Common myeloid progenitor, CD34-positive (primary cell): Measurements from ENCODE around the gene PFN3.
A peak's percentile ranks its signal among the peaks of the same experiment; 100 is the strongest.
"Not testable (repeated sequence)": the region's sequence is repeated elsewhere in the genome, so short reads cannot be mapped to it uniquely, and the experiment has no call there.

Source experiments
- CTCF ChIA-PET: fragments of 350-600 bp; sonication (Branson Sonifier 250); formaldehyde crosslinking; loops from one replicate; lab custom pipeline; 2021; ENCODE audit warnings: antibody characterized with exemption; lab: Charles Lee
- POLR2A ChIA-PET: fragments of 350-600 bp; sonication (Branson Sonifier 250); formaldehyde crosslinking; loops from one replicate; lab custom pipeline; 2021; ENCODE audit warnings: antibody characterized with exemption; lab: Charles Lee
- DNase-seq, 3 donors: peaks; one replicate each; pipeline versions ENCODE4 v3.0.0 to v3.0.0-alpha.2; 2013
- H3K27ac ChIP-seq, 2 experiments: 1 replicate in 1 of 2; 2 replicates in 1 of 2; pipeline ENCODE4 v1.7.0; 2013; ENCODE audit warnings: inconsistent platforms in 2 of 2, low read length in 2 of 2, mild to moderate bottlenecking in 2 of 2, low read depth in 1 of 2, moderate library complexity in 1 of 2; ENCODE audit not compliant: severe bottlenecking in 2 of 2, insufficient read depth in 1 of 2, poor library complexity in 1 of 2
- H3K27me3 ChIP-seq, 5 experiments: replicated peaks in 2 of 5; 1 replicate in 3 of 5; 2 replicates in 2 of 5; pipeline versions ENCODE4 v1.6.1 to v1.7.0; 2013; ENCODE audit warnings: low read length in 4 of 5, mild to moderate bottlenecking in 2 of 5, moderate library complexity in 2 of 5, inconsistent platforms in 1 of 5; ENCODE audit not compliant: insufficient read depth in 5 of 5, control insufficient read depth in 4 of 5
- H3K36me3 ChIP-seq, 4 experiments: 1 replicate in 2 of 4; 2 replicates in 2 of 4; pipeline versions ENCODE4 v1.6.1 to v1.7.0; 2013; ENCODE audit warnings: low read length in 3 of 4, control low read depth in 1 of 4, mild to moderate bottlenecking in 1 of 4; ENCODE audit not compliant: control insufficient read depth in 4 of 4, insufficient read depth in 4 of 4
- H3K4me1 ChIP-seq, 4 experiments: 1 replicate in 3 of 4; 2 replicates in 1 of 4; pipeline versions ENCODE4 v1.6.1 to v1.7.1; 2013; ENCODE audit warnings: low read length in 3 of 4, mild to moderate bottlenecking in 3 of 4, control low read depth in 1 of 4, inconsistent platforms in 1 of 4, moderate library complexity in 1 of 4; ENCODE audit not compliant: control insufficient read depth in 4 of 4, insufficient read depth in 4 of 4; ENCODE audit errors: control extremely low read depth in 1 of 4
- H3K4me3 ChIP-seq, 7 experiments: 1 replicate in 4 of 7; 2 replicates in 3 of 7; pipeline versions ENCODE4 v1.5.1 to v1.7.0; 2013; ENCODE audit warnings: mild to moderate bottlenecking in 7 of 7, low read length in 6 of 7, moderate library complexity in 6 of 7, inconsistent platforms in 2 of 7, low read depth in 2 of 7, control low read depth in 1 of 7; ENCODE audit not compliant: insufficient read depth in 4 of 7, control insufficient read depth in 1 of 7; ENCODE audit errors: extremely low read depth in 1 of 7
- H3K9me3 ChIP-seq, 5 experiments: 1 replicate in 4 of 5; 2 replicates in 1 of 5; pipeline versions ENCODE4 v1.6.1 to v1.7.1; 2013; ENCODE audit warnings: low read length in 4 of 5, mild to moderate bottlenecking in 2 of 5, inconsistent platforms in 1 of 5, low read depth in 1 of 5, moderate library complexity in 1 of 5; ENCODE audit not compliant: control insufficient read depth in 4 of 5, insufficient read depth in 2 of 5; ENCODE audit errors: control extremely low read depth in 1 of 5
- WGBS: methylation state at CpG from one replicate; pipeline ENCODE4 v1.1.5; 2013; ENCODE audit not compliant: insufficient coverage; 5-methylcytosine and 5-hydroxymethylcytosine counted together

The PFN3 gene

DNA sequence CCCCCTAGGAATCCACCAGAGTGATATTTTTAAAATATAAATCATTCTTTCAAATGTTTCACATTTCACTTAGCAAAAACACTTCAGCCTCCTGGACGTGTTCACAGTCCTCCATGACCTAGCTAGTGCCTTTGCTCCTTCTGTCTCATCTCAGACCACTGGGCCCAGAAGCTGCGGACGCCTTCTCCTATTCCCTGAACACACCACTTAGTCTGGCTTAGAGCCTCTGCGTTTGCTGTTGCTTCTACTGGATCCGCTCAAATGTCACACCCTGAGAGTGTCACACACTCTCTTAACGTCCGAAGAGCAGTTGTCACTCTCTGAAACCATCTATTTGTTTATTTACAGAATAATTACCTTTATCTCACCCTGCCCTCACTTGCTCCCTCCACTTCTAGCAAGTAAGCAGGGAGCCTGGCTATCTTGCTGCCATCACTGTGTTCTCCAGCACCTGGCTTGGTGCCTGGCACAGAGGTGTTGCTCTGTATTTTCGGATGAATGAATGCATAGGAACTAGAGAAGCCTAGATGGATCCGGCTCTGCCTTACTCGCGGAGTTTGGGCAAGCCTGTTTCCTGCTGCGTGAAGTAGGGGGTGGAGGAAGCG, 24.8 kb upstream of the PFN3 start:
- no peak for DNase-seq
- peak overlapping the region in 1 of 2 experiments; percentile 87 for H3K27ac ChIP-seq
- ChIA-PET CTCF (interaction anchor here (0.7 to 23.4 kb wide), 4 partner anchors 17 to 121 kb away, joined by 3 to 387 read pairs (median 180); partner anchors contain the start of genes F12, PFN3 and PRR7), POLR2A (interaction anchor here (0.6 to 1.3 kb wide), 2 partner anchors 21 to 23 kb away, joined by 3 read pairs; no protein-coding TSS in a partner anchor)
- H3K9me3 ChIP-seq, result no peaks in the 10 kb centered on the region
- H3K36me3 ChIP-seq, result peaks cover 0 to 7% (median 2%) of the 10 kb centered on the region in 4 experiments
- H3K4me1 ChIP-seq, result peaks cover 13 to 47% (median 43%) of the 10 kb centered on the region in 4 experiments
- peak overlapping the region; percentile 59 to 79 (median 71) for H3K4me3 ChIP-seq
- H3K27me3 ChIP-seq, result no peaks in the 10 kb centered on the region
- 47% methylated on average over 11 of the region's 13 CpGs for WGBS

DNA sequence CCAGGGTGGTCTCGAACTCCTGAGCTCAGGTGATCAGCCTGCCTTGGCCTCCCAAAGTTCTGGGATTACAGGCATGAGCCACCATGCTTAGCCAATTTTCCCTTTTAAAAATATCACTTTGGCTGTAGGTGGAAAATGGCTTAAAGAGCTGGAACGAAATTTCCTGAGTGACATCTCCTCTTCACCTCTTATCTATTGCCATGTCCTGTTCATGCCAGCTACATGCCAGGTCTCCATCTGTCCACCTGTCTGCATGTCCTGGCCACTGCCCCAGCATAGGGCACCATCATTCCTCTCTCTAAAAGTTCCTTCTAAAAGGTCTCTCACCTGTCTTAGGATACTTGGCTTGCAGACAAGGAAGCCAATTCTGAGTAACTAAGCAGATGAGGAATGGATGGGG, 23.2 kb upstream of the PFN3 start:
- CTCF ChIA-PET, result interaction anchor here (0.9 to 23.4 kb wide), 5 partner anchors 14 to 84 kb away, joined by 3 to 387 read pairs (median 22); partner anchors contain the start of genes F12, PFN3 and PRR7
- Histone ChIP-seq H3K9me3 (no peaks in the 10 kb centered on the region), H3K27ac (no peak overlapping the region), H3K4me3 (no peak overlapping the region), H3K36me3 (peaks cover 0 to 6% (median 0%) of the 10 kb centered on the region in 4 experiments), H3K4me1 (peaks cover 7 to 31% (median 27%) of the 10 kb centered on the region in 4 experiments), H3K27me3 (no peaks in the 10 kb centered on the region)
- DNase-seq, result no peak
- WGBS, result 100% methylated on average over 2 of the region's 2 CpGs
- POLR2A ChIA-PET, result no interaction called here

DNA sequence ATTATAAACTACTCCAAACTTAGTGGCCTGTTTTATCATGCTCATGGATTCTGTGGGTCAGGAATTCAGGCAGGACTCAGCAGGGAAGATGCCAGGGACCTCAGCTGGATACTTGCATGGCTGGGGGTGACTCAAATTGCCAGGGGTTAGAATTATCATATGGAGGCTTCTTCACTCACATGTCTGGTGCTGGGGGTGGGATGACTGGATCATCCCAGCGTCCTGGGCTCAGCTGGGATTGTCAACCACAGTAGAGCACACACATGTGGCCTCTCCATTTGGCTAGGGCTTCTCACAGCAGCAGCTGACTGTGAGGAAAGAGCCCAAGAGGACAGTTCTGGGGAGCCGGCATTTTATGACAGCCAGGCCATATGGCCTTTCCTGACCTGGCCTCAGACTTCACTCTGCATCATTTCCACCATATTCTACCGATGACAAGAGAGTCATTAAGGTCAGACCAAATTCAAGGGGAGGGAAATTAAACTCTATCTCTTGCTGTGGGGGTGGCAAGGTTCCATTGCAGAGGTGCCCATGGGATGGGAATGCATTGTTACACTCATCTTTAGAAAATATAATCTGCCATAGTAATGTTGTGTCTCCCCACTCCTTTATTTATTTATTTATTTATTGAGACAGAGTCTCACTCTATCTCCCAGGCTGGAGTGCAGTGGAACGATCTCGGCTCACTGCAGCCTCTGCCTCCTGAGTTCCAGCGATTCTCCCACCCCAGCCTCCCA, 20.8 kb upstream of the PFN3 start:
- Histone ChIP-seq H3K4me3 (no peak overlapping the region), H3K4me1 (peaks cover 6 to 17% (median 16%) of the 10 kb centered on the region in 4 experiments), H3K36me3 (no peaks in the 10 kb centered on the region), H3K27ac (no peak overlapping the region), H3K9me3 (no peaks in the 10 kb centered on the region), H3K27me3 (no peaks in the 10 kb centered on the region)
- no peak for DNase-seq
- WGBS, result 96% methylated on average over 5 of the region's 6 CpGs
- ChIA-PET CTCF (interaction anchor here (1.6 to 23.4 kb wide), 3 partner anchors 13 to 30 kb away, joined by 4 to 387 read pairs (median 337); partner anchors contain the start of genes F12, PFN3 and PRR7), POLR2A (interaction anchor here (0.8 kb wide), 1 partner anchor 10 kb away, joined by 3 read pairs; no protein-coding TSS in a partner anchor)

DNA sequence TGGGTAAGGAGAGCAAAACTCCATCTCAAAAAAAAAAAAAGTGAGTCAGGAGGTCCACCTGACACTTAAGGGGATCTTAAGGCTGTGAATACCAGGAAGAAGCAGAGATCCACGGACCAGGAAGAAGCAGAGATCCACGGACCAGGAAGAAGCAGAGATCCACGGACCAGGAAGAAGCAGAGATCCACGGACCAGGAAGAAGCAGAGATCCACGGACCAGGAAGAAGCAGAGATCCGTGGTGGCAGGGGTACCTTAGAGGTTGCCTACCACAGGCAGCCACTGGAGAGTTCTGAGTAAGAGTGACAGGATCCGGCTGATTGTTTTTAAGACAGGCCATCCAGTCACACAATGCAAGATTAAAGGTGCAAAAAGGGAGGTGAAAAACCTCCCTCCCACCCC, 20.0 kb upstream of the PFN3 start:
- CTCF ChIA-PET, result interaction anchor here (23.1 to 23.4 kb wide), 2 partner anchors 12 to 28 kb away, joined by 337 to 387 read pairs; partner anchors contain the start of genes F12, PFN3 and PRR7

DNA sequence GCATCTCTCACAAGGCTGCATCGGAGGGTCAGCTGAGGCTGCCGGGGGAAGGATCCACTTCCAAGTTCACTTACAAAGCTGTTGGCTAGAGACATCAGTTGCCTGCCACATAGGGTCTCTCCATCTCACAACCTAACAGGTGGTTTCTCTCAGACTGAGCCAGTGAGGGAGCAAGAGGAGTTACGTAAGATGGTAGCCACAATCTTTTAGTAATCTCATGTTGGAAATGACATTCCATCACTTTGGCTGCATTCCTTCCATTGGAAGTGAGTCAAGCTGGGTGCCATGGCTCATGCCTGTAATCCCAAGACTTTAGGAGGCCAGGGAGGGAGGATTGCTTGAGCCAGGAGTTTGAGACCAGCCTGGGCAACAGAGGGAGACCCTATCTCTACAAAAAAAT, 18.6 kb upstream of the PFN3 start:
- WGBS, result 97% methylated on average over 3 of the region's 3 CpGs
- no peak overlapping the region for H3K4me3 ChIP-seq
- H3K36me3 ChIP-seq, result no peaks in the 10 kb centered on the region
- ChIA-PET CTCF (interaction anchor here (23.1 to 23.4 kb wide), 2 partner anchors 11 to 29 kb away, joined by 337 to 387 read pairs; partner anchors contain the start of genes F12, PFN3 and PRR7), POLR2A (no interaction called here)
- H3K9me3 ChIP-seq, result no peaks in the 10 kb centered on the region
- H3K27ac ChIP-seq, result no peak overlapping the region
- peaks cover 2 to 15% (median 6%) of the 10 kb centered on the region in 4 experiments for H3K4me1 ChIP-seq
- no peaks in the 10 kb centered on the region for H3K27me3 ChIP-seq
- DNase-seq, result no peak

More for the DNA sequence above, 20.0 kb upstream of the PFN3 start:
- not testable (repeated sequence) for H3K27me3 ChIP-seq, H3K27ac ChIP-seq, H3K36me3 ChIP-seq, H3K4me3 ChIP-seq, DNase-seq, H3K9me3 ChIP-seq
- WGBS, result 89% methylated on average over 3 of the region's 7 CpGs
- H3K4me1 ChIP-seq, result peaks cover 6 to 17% (median 12%) of the 10 kb centered on the region in 4 experiments
- POLR2A ChIA-PET, result interaction anchor here (0.8 kb wide), 1 partner anchor 11 kb away, joined by 3 read pairs; no protein-coding TSS in a partner anchor

DNA sequence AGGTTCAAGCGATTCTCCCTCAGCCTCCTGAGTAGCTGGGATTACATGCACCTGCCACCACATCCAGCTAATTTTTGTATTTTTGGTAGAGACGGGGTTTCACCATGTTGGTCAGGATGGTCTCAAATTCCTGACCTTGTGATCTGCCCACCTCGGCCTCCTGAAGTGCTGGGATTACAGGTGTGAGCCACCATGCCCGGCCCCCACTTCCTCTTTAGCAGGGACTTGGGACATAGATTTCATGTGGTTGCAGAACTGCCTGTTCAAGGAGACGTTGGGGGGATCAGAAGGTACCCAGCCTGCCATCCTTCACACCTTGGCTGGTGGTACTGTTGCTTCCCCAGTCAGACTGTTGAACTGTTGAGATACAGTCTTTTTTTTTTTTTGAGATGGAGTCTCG, 16.6 kb upstream of the PFN3 start:
- ChIA-PET POLR2A (interaction anchor here (1.1 to 1.2 kb wide), 2 partner anchors 9 to 27 kb away, joined by 3 to 4 read pairs; no protein-coding TSS in a partner anchor), CTCF (interaction anchor here (0.7 to 23.4 kb wide), 5 partner anchors 7 to 31 kb away, joined by 3 to 387 read pairs (median 337); partner anchors contain the start of genes F12, GRK6, PFN3 and PRR7)
- not testable (repeated sequence) for H3K36me3 ChIP-seq, H3K9me3 ChIP-seq, H3K4me3 ChIP-seq, DNase-seq, H3K27ac ChIP-seq, H3K27me3 ChIP-seq
- 88% methylated on average over 6 of the region's 6 CpGs for WGBS
- H3K4me1 ChIP-seq, result peaks cover 2 to 25% (median 12%) of the 10 kb centered on the region in 4 experiments
